Ishikawa (cell line): ENCODE data around the gene SPINK5.

Experiments
- FOXM1 ChIP-seq: IDR thresholded peaks from 2 replicates; pipeline ENCODE4 v1.6.1; 2012; ENCODE audit warnings: low read depth, borderline replicate concordance
- USF1 ChIP-seq: IDR thresholded peaks from 2 replicates; pipeline ENCODE4 v1.6.1; 2012

DNA sequence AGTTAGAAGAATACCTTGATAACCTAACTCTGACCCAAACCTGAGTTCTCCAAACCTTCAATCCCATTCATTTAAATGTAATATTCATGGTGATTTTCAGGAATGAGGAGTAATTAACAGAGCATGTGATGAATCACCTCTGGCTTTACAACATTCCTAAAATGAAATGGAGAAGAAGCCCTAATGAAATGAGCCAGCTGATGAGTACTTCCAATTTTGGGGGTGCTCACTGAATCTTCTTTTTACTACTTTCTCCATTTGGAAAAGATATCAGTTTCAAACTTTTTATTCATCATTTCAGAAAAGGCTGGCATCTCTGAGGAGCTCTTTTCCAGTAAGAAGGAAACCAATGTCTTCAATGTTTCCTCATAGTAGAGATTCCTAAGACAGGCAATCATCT, 2.9 kb upstream of the SPINK5 start:
- TF ChIP-seq USF1 (no peak), FOXM1 (no peak)
